GM21576 (cell line): Measurements from ENCODE around the gene ELP4.

ENCODE experiments used
- ATAC-seq: cut with Tn5 transposase; IDR thresholded peaks from one replicate; pipeline ENCODE4 v1.9.1; 2021; ENCODE audit warnings: mild to moderate bottlenecking, moderate library complexity; ENCODE audit not compliant: unreplicated experiment

Gene ELP4

GRCh38 chr11:31807799-31808667, 298.5 kb downstream of the ELP4 start:
- no peak for ATAC-seq

GRCh38 chr11:31808721-31809540, 299.4 kb downstream of the ELP4 start:
- ATAC-seq: no peak

- ATAC-seq: no peak
Observed at GRCh38 chr11:31809541-31809856, 299.9 kb downstream of the ELP4 start.

GRCh38 chr11:31809857-31810778, 300.6 kb downstream of the ELP4 start:
- no peak for ATAC-seq

GRCh38 chr11:31810779-31811647, 301.4 kb downstream of the ELP4 start, which contains the start of gene PAX6:
Gene PAX6 (minus strand): TSS chr11:31811322. CDS start chr11:31806411, 4,911 bp downstream.
- ATAC-seq: peak; percentile 63

- no peak for ATAC-seq
Observed at GRCh38 chr11:31812383-31813381, 303.1 kb downstream of the ELP4 start.

- ATAC-seq: no peak
Observed at GRCh38 chr11:31813391-31814175, 304.0 kb downstream of the ELP4 start.

- no peak for ATAC-seq
Observed at GRCh38 chr11:31814176-31814868, 304.8 kb downstream of the ELP4 start.

GRCh38 chr11:31815711-31816467, 306.3 kb downstream of the ELP4 start:
- no peak for ATAC-seq

- no peak for ATAC-seq
Observed at GRCh38 chr11:31816468-31817053, 307.0 kb downstream of the ELP4 start.

GRCh38 chr11:31817054-31817620, 307.6 kb downstream of the ELP4 start:
- ATAC-seq: no peak

- no peak for ATAC-seq
Observed at GRCh38 chr11:31817621-31818424, 308.3 kb downstream of the ELP4 start.

- ATAC-seq: no peak
Observed at GRCh38 chr11:31818425-31818755, 308.8 kb downstream of the ELP4 start.

- ATAC-seq: no peak
Observed at GRCh38 chr11:31818874-31819331, 309.3 kb downstream of the ELP4 start.
